Muscle of arm (tissue), 12 donors: ENCODE measurements around the gene NOS1AP. TPM values are rescaled to one million over a fixed set of nuclear protein-coding genes. Genes with fewer than 3 reads are reported as not detected.

Experiments used
- DNase-seq: peaks from one replicate; pipeline ENCODE4 v3.0.0-alpha.2; 2013
- polyA plus RNA-seq, 12 donors: library from polyadenylated mRNA; unstranded; fragments of 120-200 nt; gene quantifications; one replicate each; pipeline ENCODE4 v1.2.1, GENCODE V29; 2013; ENCODE audit not compliant: insufficient read length in 12 of 12

The NOS1AP gene
- polyA plus RNA-seq, 12 donors: 0.27 to 1.7 (median 0.76) TPM; not detected in 2

DNA sequence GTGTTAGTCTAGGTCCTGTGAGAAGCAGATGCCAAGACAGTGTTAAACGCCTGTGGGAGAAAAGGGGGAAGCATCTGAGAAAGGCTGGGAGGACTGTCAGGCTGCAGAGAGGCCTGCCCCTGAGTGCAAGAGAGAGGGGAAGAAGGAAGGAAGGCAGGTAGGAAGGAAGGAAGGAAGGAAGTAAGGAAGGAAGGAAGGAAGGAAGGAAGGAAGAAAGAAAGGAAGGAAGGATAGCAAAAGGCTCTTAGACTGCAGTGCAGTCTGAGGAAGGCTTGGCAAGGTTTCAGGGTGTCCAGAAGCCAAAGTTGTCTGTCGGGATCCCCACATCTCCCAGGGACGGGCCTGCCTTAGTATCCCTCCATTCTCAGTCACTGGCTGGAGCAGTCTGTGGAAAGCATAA, 224.5 kb downstream of the NOS1AP start:
- no peak for DNase-seq

DNA sequence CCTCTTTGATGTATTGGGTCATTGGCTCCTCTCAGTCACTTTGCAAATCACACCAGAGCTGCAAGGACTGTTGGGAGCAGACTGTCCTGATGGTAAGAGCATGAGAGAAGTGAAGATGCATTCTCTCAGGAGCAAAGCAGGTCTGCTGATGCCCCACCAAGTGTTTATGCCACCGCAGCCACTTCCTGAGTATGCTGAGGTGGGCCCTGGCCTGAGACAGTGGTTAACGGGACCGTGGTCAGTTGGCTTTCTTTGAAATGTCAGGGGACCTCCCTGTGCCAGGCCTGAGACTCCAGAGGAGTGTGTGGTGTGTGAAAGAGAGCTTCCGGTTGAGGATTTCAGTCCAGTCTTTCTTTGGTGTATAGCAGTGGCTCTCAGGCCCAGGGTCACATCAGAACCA, 227.7 kb downstream of the NOS1AP start:
- no peak for DNase-seq

DNA sequence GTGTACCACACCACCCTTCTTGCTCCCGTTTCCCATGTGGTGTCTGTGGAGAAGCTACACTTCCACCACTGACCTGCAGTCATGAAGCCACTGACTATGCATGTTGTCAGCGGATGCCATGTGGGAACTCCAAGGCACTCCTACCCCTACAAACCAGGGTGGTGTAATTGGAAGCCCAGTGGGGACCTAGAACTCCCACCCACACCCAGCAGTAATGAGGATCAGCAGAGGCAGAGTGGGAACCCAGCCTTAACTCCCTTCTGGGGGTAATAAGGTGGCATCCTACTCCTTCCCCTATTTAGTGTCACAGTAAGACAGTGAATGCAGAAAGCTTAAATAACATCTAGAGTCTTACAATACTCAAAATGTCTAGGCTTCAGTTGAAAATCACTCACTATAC, 228.8 kb downstream of the NOS1AP start:
- no peak for DNase-seq

DNA sequence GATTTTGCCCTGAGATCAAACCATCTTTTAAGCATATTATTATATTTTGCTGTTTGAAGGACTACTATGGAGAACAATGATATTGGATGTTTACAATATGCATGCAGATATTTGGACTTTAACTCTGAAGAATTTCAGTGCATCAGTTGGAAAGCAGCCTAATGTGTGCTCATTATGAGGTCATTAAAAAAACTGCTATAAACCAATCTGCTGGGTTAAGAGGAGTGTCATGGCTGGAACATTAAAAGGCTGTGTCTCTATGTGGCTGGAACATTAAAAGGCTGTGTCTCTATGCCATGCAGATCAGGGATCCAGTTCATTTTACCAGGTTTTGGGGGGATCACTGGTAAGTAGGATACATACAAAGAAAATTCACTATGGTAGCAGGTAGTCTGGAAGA, 229.5 kb downstream of the NOS1AP start:
- DNase-seq: no peak

DNA sequence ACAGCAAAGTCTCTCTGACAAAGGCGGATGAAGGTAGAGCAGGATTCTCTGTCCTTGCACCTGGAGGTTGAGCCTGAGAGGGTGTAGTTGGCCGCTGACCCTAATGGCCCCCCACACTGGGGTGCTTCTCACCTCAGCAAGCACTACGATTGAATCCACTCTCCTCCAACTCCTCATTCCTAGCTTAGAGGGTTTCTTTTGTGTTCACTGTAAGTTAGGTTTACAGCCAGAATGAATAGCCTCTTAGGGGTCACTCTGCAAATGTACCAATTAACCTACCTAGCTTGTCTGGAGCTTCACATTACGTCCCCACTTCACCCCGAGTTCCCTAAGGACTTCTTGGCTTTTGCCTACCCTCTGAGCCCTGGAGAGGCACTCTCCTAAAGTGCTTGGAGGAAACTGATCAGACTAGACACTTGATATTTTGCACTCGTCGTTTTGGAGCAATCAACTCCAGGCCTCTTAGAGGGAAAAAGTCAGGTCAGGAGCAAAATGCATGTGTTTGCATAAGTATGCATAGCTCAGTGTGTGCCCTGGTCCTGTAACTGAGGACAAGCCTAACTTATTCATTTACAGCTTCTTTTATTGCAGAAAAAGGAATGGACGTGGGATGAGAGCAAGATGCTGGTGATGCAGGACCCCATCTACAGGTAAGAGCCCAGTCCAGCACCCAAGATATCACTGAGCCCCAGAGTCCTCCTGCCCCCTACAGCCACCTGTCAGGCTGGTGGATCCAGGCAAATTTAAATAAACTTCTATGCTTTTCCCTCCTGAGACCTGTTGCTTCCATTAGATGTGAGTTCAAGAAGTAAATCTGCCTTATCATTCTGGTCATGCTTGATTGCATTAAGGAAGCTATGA, 230.8 kb downstream of the NOS1AP start:
- DNase-seq: no peak

DNA sequence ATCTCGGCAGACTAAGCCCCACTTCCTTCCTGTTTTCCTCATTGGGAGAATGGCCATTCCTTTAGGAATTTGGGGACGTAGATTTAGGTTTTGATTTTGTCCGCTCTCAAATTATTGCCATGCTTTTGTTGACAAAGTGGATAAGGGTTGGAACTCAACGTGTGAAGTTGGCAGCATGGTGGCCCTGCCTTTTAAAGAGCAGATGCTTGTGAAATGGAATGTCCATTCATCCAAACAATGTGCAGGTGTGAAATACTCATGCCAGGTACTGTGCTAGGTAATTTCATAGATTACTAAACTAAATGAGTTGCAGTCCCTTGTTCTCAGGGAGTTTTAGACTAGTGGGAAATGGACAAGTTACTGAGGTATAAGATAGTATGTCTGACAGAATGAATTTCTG, 232.2 kb downstream of the NOS1AP start:
- DNase-seq: no peak

DNA sequence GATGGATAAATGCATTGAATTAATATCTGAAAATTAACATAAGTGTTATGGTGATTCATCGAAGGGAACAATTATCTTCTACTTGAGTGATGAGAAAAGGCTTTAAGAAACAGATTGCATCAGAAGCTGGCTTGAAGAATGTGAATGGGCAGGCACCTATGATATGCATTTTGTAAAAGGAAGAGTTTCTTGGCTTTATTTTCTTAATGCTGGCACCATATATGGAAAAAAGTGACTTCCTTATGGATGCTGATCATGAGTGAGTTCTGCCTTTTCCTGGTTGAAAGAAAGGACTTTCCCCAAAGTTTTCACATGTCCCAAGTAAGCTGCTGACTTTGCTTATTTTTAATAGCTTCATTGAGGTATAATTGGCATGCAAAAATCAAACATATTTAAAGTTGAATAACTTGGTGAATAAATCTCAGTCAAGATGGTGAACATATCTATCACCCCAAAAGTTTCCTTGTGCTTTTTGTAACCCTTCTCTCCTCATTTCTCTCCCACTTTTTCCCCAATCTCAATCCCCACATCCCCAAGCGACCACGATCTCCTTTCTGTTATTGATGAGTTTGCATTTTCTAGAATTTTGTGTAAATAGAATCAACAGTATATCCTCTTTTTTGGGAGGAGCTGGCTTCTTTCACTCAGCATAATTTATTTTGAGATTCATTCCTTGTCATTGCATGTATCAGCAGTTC, 233.0 kb downstream of the NOS1AP start:
- no peak for DNase-seq

DNA sequence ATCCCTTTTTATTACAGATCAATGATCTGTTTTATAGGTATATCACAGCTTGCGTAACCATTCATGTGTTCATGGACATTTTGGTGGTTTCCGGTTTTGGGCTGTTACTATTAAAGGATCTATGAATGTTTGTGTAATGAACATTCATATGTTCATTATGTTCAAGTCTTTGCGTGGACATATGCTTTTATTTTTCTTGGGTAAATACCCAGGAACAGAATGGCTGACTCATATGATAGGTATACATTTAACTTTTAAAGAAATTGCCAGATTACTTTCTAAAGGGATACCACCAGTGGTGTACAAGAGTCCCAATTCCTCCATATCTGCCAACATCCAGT, 233.5 kb downstream of the NOS1AP start:
- DNase-seq: no peak

DNA sequence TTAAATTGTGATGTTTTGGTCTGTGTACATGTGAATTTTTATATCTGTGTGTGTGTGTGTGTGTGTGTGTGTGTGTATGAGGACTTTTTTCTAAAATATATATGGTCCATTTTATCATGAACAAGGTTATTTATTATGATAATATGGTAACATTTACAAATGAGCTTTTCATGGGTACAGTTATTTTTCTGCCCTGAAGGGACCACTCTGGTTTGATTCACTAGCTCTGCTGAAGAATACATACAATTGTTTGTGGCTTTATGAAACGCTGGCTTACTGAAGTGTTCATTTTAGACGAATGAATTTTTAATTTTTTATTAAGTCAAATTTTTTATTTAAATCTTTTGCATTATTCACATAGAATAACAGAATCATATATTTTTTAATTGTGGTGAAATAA, 235.2 kb downstream of the NOS1AP start:
- no peak for DNase-seq

DNA sequence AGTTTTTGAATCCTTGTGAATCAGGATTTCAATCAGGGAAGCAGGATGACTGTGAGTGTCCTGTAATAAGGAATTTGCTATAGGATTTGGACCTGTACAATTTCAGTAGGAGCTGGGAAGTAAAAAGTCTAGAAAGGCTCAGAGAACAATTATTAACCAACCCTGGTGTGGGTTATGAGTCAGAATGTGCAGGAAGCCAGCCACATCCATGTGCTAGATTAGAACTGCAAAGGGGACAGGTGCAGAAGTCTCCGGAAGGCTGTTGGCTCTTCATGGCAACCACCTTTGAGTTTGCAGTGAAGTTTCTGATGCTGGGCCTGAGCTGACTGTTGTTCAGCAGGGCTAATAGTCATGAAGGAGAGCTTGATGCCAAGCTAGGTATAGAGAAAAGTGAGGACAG, 236.5 kb downstream of the NOS1AP start:
- DNase-seq: no peak

DNA sequence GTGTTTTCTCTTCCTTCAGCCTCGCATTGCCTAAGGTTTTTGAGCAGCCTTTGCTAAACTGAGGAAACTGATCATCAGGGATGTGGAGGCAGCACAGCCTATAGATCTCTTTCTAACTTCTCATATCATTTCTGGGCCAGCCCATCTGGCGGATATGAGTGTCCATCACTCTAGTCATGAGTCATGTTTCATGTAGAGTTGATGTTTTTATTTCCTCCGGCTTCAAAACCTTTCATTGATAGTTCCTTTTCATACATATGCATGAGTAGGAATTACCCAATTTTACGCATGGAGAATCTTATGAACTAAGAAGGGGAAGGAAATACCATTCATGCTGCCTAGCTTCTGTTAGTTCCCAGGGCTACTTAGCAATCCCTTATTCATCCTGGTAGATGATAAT, 240.8 kb downstream of the NOS1AP start:
- no peak for DNase-seq

DNA sequence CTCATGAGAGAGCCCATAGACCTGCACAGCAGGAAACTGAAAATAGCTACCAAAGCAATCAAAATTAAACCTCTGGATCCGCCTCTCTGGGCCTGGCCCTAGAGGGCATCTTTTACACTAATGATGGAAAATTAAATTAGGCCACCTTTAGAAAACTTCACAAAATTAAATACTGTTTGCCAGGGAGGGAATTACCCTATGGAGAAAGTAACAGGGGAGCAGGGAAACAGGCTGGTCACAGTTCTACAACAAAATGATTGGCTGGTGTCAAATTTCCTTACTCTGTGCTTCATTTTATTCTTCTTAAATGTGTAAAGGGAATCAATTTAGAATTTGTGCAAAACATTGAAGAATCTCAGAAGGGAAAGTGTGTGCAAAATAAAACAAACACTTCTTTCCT, 244.7 kb downstream of the NOS1AP start:
- DNase-seq: no peak

DNA sequence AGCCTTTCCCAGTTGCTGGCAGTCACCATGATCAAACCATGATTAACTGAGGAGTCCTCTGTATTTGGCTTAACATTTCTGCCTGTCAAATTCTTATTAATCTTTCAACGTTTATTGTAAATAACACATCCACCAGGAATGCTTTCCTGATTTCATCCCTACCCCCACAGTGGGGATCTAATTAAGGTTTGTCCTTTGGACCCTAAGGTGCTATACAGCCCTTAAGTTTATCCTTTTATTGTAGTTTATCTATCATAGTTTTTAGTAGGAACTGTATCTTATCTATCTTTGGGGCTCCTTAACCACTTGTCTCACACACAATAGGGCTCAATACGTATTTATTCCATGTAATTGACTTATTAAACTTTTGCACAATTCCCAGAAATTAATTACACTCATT, 246.2 kb downstream of the NOS1AP start:
- DNase-seq: no peak

DNA sequence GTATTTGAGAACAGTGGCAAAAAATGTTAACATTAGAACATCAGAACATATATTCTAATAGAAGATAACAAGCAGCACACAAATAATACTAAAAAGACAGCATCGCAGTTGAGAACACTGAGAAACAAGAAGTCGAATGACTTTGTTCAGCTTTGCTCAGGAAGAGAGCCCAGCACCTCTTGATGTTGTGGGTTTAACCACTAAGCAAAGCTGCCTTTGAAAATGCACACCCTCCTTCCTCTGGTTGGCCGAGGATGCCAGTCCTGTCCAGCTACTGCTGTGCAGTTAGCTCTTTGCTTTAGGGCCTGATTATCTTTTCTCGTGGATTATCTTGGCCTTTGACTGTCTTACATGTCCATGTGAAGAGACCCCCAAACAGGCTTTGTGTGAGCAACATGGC, 246.7 kb downstream of the NOS1AP start:
- DNase-seq: no peak

DNA sequence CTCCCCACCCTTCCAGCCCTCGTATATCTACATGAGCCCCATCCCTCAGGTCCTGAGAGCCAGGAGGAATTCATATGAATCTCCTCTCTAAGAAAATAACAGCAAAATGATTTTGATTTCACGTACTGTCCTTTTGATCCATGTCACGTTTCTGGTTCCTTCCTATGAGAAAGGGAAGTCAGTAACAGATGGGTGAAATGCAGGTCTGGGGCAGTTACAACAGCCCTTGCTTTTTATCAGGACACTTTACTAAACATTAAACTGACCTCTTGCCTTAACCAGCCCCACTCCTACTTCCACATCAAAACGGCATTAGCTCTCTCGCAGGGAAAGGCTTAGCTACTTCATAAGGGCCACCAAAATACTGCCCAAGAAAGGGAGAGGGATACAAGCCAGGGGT, 248.1 kb downstream of the NOS1AP start:
- no peak for DNase-seq

DNA sequence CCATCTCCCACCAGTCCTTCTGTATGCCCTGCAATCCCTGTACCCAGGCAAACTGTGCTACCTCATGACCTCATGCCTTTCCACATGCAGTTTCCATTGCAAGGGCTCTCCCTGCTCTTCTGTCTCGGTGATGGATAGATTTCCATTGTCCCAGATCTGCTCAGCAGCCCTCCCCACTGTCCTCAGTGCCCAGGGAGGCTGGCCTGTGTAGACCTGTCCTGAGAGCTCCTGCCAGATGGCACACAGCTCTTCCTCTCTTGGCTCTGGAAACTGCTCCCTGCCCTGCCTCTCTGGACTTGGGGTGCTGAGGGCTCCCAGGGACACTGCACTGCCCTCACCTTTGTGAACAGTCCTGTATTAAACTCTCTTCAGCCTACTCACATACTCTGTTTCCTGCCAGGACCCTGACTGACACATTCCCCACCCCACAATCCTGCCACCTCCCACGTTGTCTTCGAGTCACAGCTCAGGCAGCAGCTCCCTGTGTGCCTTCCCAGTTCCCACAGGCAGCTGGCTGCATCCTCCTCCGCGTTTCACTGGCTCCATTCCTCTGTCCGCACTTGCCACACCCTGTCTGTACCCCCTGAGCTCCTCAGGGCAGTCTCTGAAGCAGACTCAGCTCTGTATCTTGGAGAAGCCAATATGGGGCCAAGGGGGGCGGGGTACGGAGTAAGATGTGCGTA, 250.1 kb downstream of the NOS1AP start:
- DNase-seq: no peak

DNA sequence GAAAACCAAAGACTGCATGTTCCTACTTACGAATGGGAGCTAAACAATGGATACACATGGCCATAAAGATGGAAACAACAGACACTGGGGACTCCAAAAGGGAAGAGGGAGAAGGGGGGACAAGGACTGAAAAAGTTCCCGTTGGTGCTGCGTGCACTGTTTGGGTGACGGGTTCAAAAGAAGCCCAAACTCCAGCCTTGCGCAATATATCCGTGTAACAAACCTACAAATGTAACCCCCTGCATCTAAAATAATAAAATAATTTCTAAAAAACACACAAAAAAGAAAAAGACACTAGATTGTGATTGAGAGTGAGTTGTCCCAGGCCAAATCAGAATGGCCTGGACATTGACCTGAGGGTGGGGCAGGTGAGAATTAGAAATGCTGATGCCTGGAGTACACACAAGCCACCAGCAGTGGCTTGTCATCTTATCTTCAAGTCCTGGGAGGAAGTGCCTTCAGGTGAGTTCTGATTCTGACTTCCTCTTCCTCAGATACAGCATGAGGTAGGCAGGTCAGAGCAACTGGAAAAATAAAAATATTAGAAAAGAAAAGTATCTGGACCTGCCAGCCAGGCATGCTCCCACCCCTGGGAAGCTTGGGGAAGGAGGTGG, 252.4 kb downstream of the NOS1AP start:
- no peak for DNase-seq

DNA sequence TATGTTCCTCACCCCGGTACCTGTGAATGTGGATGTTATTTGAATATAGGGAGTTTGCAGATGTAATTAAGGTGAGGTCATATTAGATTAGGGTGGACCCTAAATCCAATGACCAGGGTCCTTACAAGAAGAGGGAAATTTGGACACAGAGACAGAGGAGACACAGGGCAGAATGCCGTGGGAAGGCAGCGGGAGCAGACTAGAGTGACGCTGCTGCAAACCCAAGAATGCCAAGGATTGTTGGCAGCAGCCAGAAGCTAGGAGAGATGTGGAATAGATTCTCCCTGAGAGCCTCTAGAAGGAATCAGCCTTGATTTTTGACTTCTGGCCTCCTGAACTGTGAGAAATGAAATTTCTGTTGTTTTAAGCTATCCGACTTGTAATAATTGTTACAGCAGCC, 253.5 kb downstream of the NOS1AP start:
- DNase-seq: no peak

DNA sequence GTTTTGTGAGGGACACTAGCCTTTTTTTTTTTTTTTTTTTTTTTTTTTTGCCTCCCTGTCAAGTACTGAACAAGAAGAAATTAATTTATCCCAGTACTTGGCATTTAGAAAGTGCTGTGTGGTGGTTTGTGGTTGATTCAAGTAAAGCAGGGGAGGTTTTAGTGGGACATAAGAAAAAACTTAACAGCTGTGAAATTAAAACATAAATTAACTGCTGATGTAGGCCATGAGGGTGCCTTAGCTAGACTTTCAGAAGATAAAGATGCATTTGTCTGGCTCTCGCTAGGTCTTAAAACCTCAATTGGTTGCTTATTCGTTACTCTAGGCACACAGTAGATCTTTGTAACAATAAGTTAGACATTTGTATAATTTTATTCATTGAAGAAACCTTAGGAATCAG, 254.9 kb downstream of the NOS1AP start:
- DNase-seq: no peak

DNA sequence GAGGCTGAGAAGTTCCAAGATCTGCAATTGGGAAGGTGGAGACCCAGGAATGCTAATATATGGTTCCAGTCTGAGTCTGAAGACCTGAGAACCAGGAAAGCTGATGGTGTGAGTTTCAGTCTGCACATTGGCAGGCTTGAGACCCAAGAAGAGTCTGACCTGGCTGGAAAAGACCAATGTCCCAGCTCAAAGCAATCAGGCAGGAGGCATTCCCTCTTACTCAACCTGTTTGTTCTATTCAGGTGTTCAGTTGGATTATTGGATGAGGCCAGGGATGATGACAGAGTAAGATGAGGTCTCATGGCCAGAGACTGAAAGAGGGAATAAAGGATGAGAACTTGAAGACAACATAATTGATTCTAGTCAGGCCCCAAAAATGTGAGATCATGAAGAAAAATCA, 257.1 kb downstream of the NOS1AP start:
- DNase-seq: no peak

DNA sequence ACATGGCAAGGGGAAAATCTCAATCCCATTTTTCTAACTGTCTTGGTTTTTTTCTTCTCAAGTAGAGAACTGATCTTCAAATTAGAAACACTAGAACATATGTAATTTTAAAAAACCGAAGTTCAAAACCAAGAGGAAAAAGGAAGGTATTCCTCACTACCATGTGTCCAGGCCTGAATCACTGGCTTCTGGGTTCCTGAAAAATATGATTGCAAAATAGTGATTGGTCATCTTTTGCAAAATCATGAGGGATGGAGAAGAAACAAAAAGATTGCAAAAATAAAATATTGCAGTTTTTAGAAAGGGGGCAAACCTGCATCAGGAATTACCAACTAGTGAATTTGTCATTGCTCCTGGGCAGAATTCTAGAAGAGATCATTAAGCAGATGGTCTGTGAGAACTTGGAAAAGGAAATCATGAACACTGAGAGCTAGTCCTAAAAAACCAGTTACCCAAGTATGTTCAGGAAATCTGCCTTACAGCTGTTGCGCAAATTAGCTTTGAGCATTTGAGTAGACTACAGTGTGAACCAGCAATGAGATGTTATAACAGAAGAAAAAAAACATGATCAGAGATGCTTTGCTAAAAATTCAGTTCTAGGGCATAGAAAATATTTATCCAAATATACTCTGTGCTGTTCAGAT, 257.8 kb downstream of the NOS1AP start:
- no peak for DNase-seq

DNA sequence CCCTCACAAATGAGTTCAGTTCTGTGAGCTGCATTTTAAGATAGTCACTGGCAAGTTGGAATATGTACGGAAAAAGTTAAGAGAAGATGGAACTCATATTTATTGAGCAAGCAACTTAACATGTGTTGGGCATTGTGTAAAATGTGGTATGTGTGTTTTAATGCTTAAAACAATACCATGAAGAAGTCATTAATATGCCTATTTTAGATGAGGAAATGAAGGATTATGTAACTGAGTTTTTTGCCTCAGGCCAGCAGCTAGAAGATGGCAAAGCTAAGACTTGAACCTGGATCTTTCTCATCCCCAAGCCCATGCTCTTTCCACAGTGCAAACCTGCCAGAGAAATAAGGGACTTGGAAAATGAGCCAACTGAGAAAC, 258.3 kb downstream of the NOS1AP start:
- DNase-seq: no peak
